Left colon (tissue), 2 donors: ENCODE measurements around the gene CD40LG. TPM values are rescaled to one million over a fixed set of nuclear protein-coding genes. Genes with fewer than 3 reads are reported as not detected.

ENCODE experiments used
- ATAC-seq: fragments of 200-7000 bp; cut with Tn5 transposase; one replicate; pipeline ENCODE4 v1.9.1; 2020; ENCODE audit warnings: mild to moderate bottlenecking, moderate library complexity
- DNase-seq, 2 donors: peaks; one replicate each; pipeline ENCODE4 v3.0.0-alpha.2; 2020
- intact Hi-C, 2 donors: fragments of 100-400 bp; cut with DNase I in 1 of 2; cut with micrococcal nuclease in 1 of 2; formaldehyde crosslinking; loops; one replicate each; pipeline versions ENCODE4 v1.11.2 to v1.14.0; 2022; cut with DNase I, micrococcal nuclease
- total RNA-seq, 2 donors: library from RNA; stranded (reverse); fragmentation: NEBNext Ultra II Directional; extraction: Animal tissue kit (Norgen Biotek cat#: 25700); gene quantifications; one replicate each; pipeline ENCODE4 v1.2.1, GENCODE V29; 2021
- donor health status: DM: no; HTN: no; CAD: no.
- donor health status: DM: yes; HTN: yes; CAD: no.

Gene CD40LG
- total RNA-seq, 2 donors from 2014 or later, result 0.24 to 0.75 TPM

GRCh38 chrX:136643243-136643642 is 4.7 kb upstream of the CD40LG start:
- ATAC-seq (no peak), DNase-seq (no peak)
- intact Hi-C loops, result no loop called here

- ATAC-seq, result no peak
- no peak for DNase-seq
- intact Hi-C loops, result no loop called here
These were observed 1.2 kb upstream of the CD40LG start for GRCh38 chrX:136646602-136647239.

GRCh38 chrX:136650811-136651210 is 2.9 kb downstream of the CD40LG start:
- intact Hi-C loops, result no loop called here
- ATAC-seq, result no peak
- DNase-seq, result no peak

- DNase-seq, result no peak
- no peak for ATAC-seq
- intact Hi-C loops, result no loop called here
These were observed 5.1 kb downstream of the CD40LG start for GRCh38 chrX:136652822-136653723.

GRCh38 chrX:136656361-136656964 is 8.5 kb downstream of the CD40LG start:
- DNase-seq, result no peak
- no peak for ATAC-seq
- intact Hi-C loops, result no loop called here

- no peak for ATAC-seq
- no peak for DNase-seq
- intact Hi-C loops, result no loop called here
These were observed 10.2 kb downstream of the CD40LG start for GRCh38 chrX:136658151-136658550.

- intact Hi-C loops, result no loop called here
- ATAC-seq (no peak), DNase-seq (no peak)
These were observed 11.2 kb downstream of the CD40LG start for GRCh38 chrX:136659174-136659573.

GRCh38 chrX:136660896-136661295 is 12.9 kb downstream of the CD40LG start:
- intact Hi-C loops, result no loop called here
- ATAC-seq (no peak), DNase-seq (no peak)

- intact Hi-C loops, result no loop called here
- ATAC-seq, result no peak
- DNase-seq, result no peak
These were observed 14.1 kb downstream of the CD40LG start for GRCh38 chrX:136662104-136662503.

- no peak for DNase-seq
- intact Hi-C loops, result no loop called here
- no peak for ATAC-seq
These were observed 15.0 kb downstream of the CD40LG start for GRCh38 chrX:136662976-136663375.

- DNase-seq (no peak), ATAC-seq (no peak)
- intact Hi-C loops, result no loop called here
These were observed 17.4 kb downstream of the CD40LG start for GRCh38 chrX:136665258-136665900.

- ATAC-seq, result no peak
- DNase-seq, result no peak
- intact Hi-C loops, result no loop called here
These were observed 18.1 kb downstream of the CD40LG start for GRCh38 chrX:136666088-136666487.

GRCh38 chrX:136667446-136668168 is 19.6 kb downstream of the CD40LG start:
- intact Hi-C loops, result no loop called here
- no peak for ATAC-seq
- no peak for DNase-seq

GRCh38 chrX:136671006-136671610 is 23.1 kb downstream of the CD40LG start:
- ATAC-seq (no peak), DNase-seq (no peak)
- intact Hi-C loops, result no loop called here

- DNase-seq (no peak), ATAC-seq (no peak)
- intact Hi-C loops, result no loop called here
These were observed 26.5 kb downstream of the CD40LG start for GRCh38 chrX:136674270-136674985.

- intact Hi-C loops, result no loop called here
- DNase-seq (no peak), ATAC-seq (no peak)
These were observed 31.6 kb downstream of the CD40LG start for GRCh38 chrX:136679531-136679930.

- no peak for DNase-seq
- no peak for ATAC-seq
- intact Hi-C loops, result no loop called here
These were observed 36.2 kb downstream of the CD40LG start for GRCh38 chrX:136684120-136684519.

- intact Hi-C loops, result no loop called here
- DNase-seq, result no peak
- ATAC-seq, result no peak
These were observed 39.5 kb downstream of the CD40LG start for GRCh38 chrX:136687457-136687856.
